Thoracic aorta (tissue), 2 donors: ENCODE results near the gene SCRT2. TPM values are rescaled to one million over a fixed set of nuclear protein-coding genes. Genes with fewer than 3 reads are reported as not detected.

ENCODE experiments used
- ATAC-seq: fragments of 150-250 bp; one replicate; pipeline ENCODE4 v1.8.0; 2017; ENCODE audit warnings: low read depth; ENCODE audit not compliant: insufficient number of reproducible peaks, low FRiP score
- DNase-seq: peaks from one replicate; pipeline ENCODE4 v3.0.0-alpha.2; 2020; ENCODE audit warnings: low spot score
- H3K27ac ChIP-seq, 2 donors: fragments of 200-600 bp; sonication (generic); 1 replicate in 1 of 2; 2 replicates in 1 of 2; pipeline ENCODE4 v1.5.1; 2016; ENCODE audit warnings: mild to moderate bottlenecking in 2 of 2, moderate library complexity in 2 of 2
- H3K27me3 ChIP-seq: fragments of 200-600 bp; sonication (generic); replicated peaks from 2 replicates; pipeline ENCODE4 v1.6.0; 2016; ENCODE audit warnings: mild to moderate bottlenecking; ENCODE audit not compliant: insufficient read depth
- H3K36me3 ChIP-seq: fragments of 200-600 bp; sonication (generic); one replicate; pipeline ENCODE4 v1.5.1; 2016
- H3K4me1 ChIP-seq, 2 donors: fragments of 200-600 bp; sonication (generic); 1 replicate in 1 of 2; 2 replicates in 1 of 2; pipeline versions ENCODE4 v1.5.1 to v1.6.0; 2016; ENCODE audit warnings: low read depth in 2 of 2, mild to moderate bottlenecking in 1 of 2; ENCODE audit not compliant: control insufficient read depth in 1 of 2
- H3K4me3 ChIP-seq: fragments of 200-600 bp; sonication (generic); 2 replicates; pipeline ENCODE4 v1.5.1; 2016; ENCODE audit warnings: mild to moderate bottlenecking
- H3K9me3 ChIP-seq: fragments of 200-600 bp; sonication (generic); 2 replicates; pipeline ENCODE4 v1.5.1; 2016
- CTCF ChIP-seq: fragments of 200-600 bp; sonication (generic); IDR thresholded peaks from one replicate; pipeline ENCODE4 v1.5.1; 2019; ENCODE audit warnings: antibody characterized with exemption
- total RNA-seq, 2 donors: library from RNA; depleted of rRNA; stranded (reverse); fragments of >200 nt; gene quantifications; one replicate each; pipeline versions ENCODE4 v1.1.0 to v1.2.3, GENCODE V29; 2016

The SCRT2 gene
- total RNA-seq, 2 donors from 2014 or later: not detected

- Histone ChIP-seq H3K27ac (no peak overlapping the region), H3K9me3 (no peaks in the 10 kb centered on the region), H3K36me3 (no peaks in the 10 kb centered on the region), H3K4me3 (no peak overlapping the region), H3K27me3 (no peaks in the 10 kb centered on the region), H3K4me1 (peaks cover 0 to 3% of the 10 kb centered on the region in 2 donors)
- no peak for TF ChIP-seq CTCF
- DNase-seq (no peak), ATAC-seq (no peak)
Observed at GRCh38 chr20:637559-637958, 38.0 kb downstream of the SCRT2 start.

- no peak for TF ChIP-seq CTCF
- Histone ChIP-seq H3K9me3 (no peaks in the 10 kb centered on the region), H3K27me3 (no peaks in the 10 kb centered on the region), H3K4me3 (no peak overlapping the region), H3K36me3 (no peaks in the 10 kb centered on the region), H3K27ac (no peak overlapping the region), H3K4me1 (no peaks in the 10 kb centered on the region)
- DNase-seq (no peak), ATAC-seq (no peak)
Observed at GRCh38 chr20:635893-636338, 39.7 kb downstream of the SCRT2 start.

- no peak overlapping the region for H3K4me3 ChIP-seq
- no peak for DNase-seq
- no peak for ATAC-seq
- no peaks in the 10 kb centered on the region for H3K27me3 ChIP-seq
- H3K36me3 ChIP-seq: no peaks in the 10 kb centered on the region
- H3K4me1 ChIP-seq: no peaks in the 10 kb centered on the region
- no peaks in the 10 kb centered on the region for H3K9me3 ChIP-seq
- TF ChIP-seq CTCF: no peak
- no peak overlapping the region for H3K27ac ChIP-seq
Observed at GRCh38 chr20:635028-635892, 40.3 kb downstream of the SCRT2 start.

- no peak for ATAC-seq
- no peaks in the 10 kb centered on the region for H3K27me3 ChIP-seq
- no peaks in the 10 kb centered on the region for H3K4me1 ChIP-seq
- H3K9me3 ChIP-seq: no peaks in the 10 kb centered on the region
- no peak overlapping the region for H3K27ac ChIP-seq
- no peaks in the 10 kb centered on the region for H3K36me3 ChIP-seq
- DNase-seq: no peak
- no peak overlapping the region for H3K4me3 ChIP-seq
- TF ChIP-seq CTCF: no peak
Observed at GRCh38 chr20:634148-634925, 41.3 kb downstream of the SCRT2 start.

- H3K4me3 ChIP-seq: no peak overlapping the region
- no peaks in the 10 kb centered on the region for H3K4me1 ChIP-seq
- DNase-seq: no peak
- ATAC-seq: no peak
- H3K27ac ChIP-seq: no peak overlapping the region
- TF ChIP-seq CTCF: no peak
- no peaks in the 10 kb centered on the region for H3K36me3 ChIP-seq
- no peaks in the 10 kb centered on the region for H3K27me3 ChIP-seq
- no peaks in the 10 kb centered on the region for H3K9me3 ChIP-seq
Observed at GRCh38 chr20:631101-631500, 44.5 kb downstream of the SCRT2 start.
